HG02973 (cell line): Measurements from ENCODE around the gene BPIFA3.

ENCODE experiments used
- ATAC-seq: cut with Tn5 transposase; IDR thresholded peaks from one replicate; pipeline ENCODE4 v1.9.1; 2021; ENCODE audit warnings: moderate library complexity; ENCODE audit not compliant: unreplicated experiment

The BPIFA3 gene

GRCh38 chr20:33259371-33259770 is 42.2 kb downstream of the BPIFA3 start:
- no peak for ATAC-seq

GRCh38 chr20:33261465-33261864 is 44.3 kb downstream of the BPIFA3 start:
- ATAC-seq = no peak

- no peak for ATAC-seq
Measured at GRCh38 chr20:33262658-33263065, 45.5 kb downstream of the BPIFA3 start.

- no peak for ATAC-seq
Measured at GRCh38 chr20:33263784-33264183, 46.6 kb downstream of the BPIFA3 start.

GRCh38 chr20:33267701-33268100 is 50.5 kb downstream of the BPIFA3 start:
- ATAC-seq = no peak

- ATAC-seq = no peak
Measured at GRCh38 chr20:33272155-33272873, 55.2 kb downstream of the BPIFA3 start.

GRCh38 chr20:33273117-33273851 is 56.1 kb downstream of the BPIFA3 start:
- ATAC-seq = no peak

GRCh38 chr20:33275215-33275614 is 58.1 kb downstream of the BPIFA3 start:
- ATAC-seq = no peak

- ATAC-seq = no peak
Measured at GRCh38 chr20:33275871-33276270, 58.7 kb downstream of the BPIFA3 start.

- no peak for ATAC-seq
Measured at GRCh38 chr20:33276303-33277113, 59.4 kb downstream of the BPIFA3 start.
